WERI-Rb-1 (cell line): ENCODE measurements around the gene CHRM4.

Experiments
- DNase-seq: peaks from one replicate; pipeline ENCODE4 v3.0.0-alpha.2; 2020
- H3K27ac ChIP-seq: fragments of 250-450 bp; sonication (Bioruptor Pico); 2 replicates; pipeline ENCODE4 v1.5.1; 2020; ENCODE audit warnings: mild to moderate bottlenecking, moderate library complexity
- H3K27me3 ChIP-seq: fragments of 250-450 bp; sonication (Bioruptor Pico); 2 replicates; pipeline ENCODE4 v1.5.1; 2021; ENCODE audit warnings: mild to moderate bottlenecking, low read depth, moderate library complexity; ENCODE audit not compliant: insufficient read depth, severe bottlenecking
- H3K36me3 ChIP-seq: fragments of 250-450 bp; sonication (Bioruptor Pico); 2 replicates; pipeline ENCODE4 v1.5.1; 2020; ENCODE audit warnings: mild to moderate bottlenecking, moderate library complexity
- H3K4me3 ChIP-seq: 2 replicates; pipeline ENCODE4 v1.5.1; 2011; ENCODE audit warnings: low read depth, mild to moderate bottlenecking, control low read depth, low read length
- H3K9me3 ChIP-seq: fragments of 250-450 bp; sonication (Bioruptor Pico); 2 replicates; pipeline ENCODE4 v1.5.1; 2021; ENCODE audit warnings: mild to moderate bottlenecking, moderate library complexity; ENCODE audit not compliant: severe bottlenecking
- CTCF ChIP-seq: IDR thresholded peaks from 2 replicates; pipeline ENCODE4 v1.5.1; 2011; ENCODE audit warnings: low read depth, mild to moderate bottlenecking, control low read depth, inconsistent platforms, low read length

CHRM4 gene

GRCh38 chr11:46391186-46391577 lies 394 bp downstream of the CHRM4 start:
- no peaks in the 10 kb centered on the region for H3K9me3 ChIP-seq
- H3K4me3 ChIP-seq, result peak overlapping the region; percentile 59
- DNase-seq, result no peak
- no peak for TF ChIP-seq CTCF
- H3K27me3 ChIP-seq, result peaks cover 8% of the 10 kb centered on the region
- H3K27ac ChIP-seq, result 0 out of 2 replicates have a peak overlapping the region, but pooled peaks have one; percentile 29
- H3K36me3 ChIP-seq, result peaks cover 5% of the 10 kb centered on the region; the same call in 1 of the 2 replicates

GRCh38 chr11:46390331-46391171 lies 1.0 kb downstream of the CHRM4 start:
- Histone ChIP-seq H3K36me3 (peaks cover under 1% of the 10 kb centered on the region; the same call in 1 of the 2 replicates), H3K9me3 (no peaks in the 10 kb centered on the region), H3K4me3 (peak overlapping the region; percentile 59), H3K27me3 (peaks cover 8% of the 10 kb centered on the region), H3K27ac (no peak overlapping the region)
- DNase-seq, result peak; percentile 50
- TF ChIP-seq CTCF, result no peak

- TF ChIP-seq CTCF, result peak; percentile 84
- 0 out of 2 replicates have a peak overlapping the region, but pooled peaks have one; percentile 28 for H3K27ac ChIP-seq
- peak; percentile 85 for DNase-seq
- peaks cover 8% of the 10 kb centered on the region for H3K27me3 ChIP-seq
- no peaks in the 10 kb centered on the region for H3K9me3 ChIP-seq
- peak overlapping the region; percentile 59 for H3K4me3 ChIP-seq
- no peaks in the 10 kb centered on the region; the same call in 1 of the 2 replicates for H3K36me3 ChIP-seq
Measured at GRCh38 chr11:46389450-46390330, 1.9 kb downstream of the CHRM4 start.

- no peak for TF ChIP-seq CTCF
- Histone ChIP-seq H3K9me3 (no peaks in the 10 kb centered on the region), H3K27me3 (peaks cover 8% of the 10 kb centered on the region), H3K27ac (peak overlapping the region; percentile 28; the same call in 1 of the 2 replicates), H3K36me3 (peaks cover 2% of the 10 kb centered on the region; the same call in 1 of the 2 replicates), H3K4me3 (peak overlapping the region; percentile 25)
- DNase-seq, result peak; percentile 60
Measured at GRCh38 chr11:46388619-46389449, 2.7 kb downstream of the CHRM4 start.

- H3K27me3 ChIP-seq, result peaks cover 8% of the 10 kb centered on the region
- peaks cover 9% of the 10 kb centered on the region for H3K36me3 ChIP-seq
- no peaks in the 10 kb centered on the region for H3K9me3 ChIP-seq
- H3K27ac ChIP-seq, result no peak overlapping the region
- DNase-seq, result peak; percentile 42
- no peak overlapping the region; the same call in 1 of the 2 replicates for H3K4me3 ChIP-seq
- TF ChIP-seq CTCF, result no peak
Measured at GRCh38 chr11:46387919-46388618, 3.5 kb downstream of the CHRM4 start.
